IPS DF 19.7 (cell line): ENCODE data around the gene FTO.

ENCODE experiments used
- DNase-seq: peaks from one replicate; pipeline ENCODE4 v3.0.0-alpha.2; 2013; ENCODE audit warnings: low read depth, low spot score

FTO gene

DNA sequence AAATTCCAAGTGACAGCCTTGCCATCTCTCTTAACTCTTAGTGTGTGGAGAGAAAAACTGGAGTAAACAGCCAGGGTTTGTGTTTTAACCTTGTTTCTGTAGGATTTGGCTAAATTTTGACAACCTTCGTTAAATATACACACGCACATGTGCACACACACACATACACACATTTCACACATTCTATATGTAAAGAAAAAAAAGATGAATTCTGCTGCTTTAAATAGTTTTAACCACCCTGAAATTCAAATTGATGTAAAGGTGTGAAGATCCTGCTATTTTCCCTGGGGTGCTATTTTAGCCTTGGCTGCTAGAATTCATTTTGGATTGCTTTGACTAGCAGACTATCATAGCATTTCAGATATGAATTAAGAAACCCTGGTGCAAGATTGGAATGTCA lies 191.9 kb downstream of the FTO start:
- no peak for DNase-seq

DNA sequence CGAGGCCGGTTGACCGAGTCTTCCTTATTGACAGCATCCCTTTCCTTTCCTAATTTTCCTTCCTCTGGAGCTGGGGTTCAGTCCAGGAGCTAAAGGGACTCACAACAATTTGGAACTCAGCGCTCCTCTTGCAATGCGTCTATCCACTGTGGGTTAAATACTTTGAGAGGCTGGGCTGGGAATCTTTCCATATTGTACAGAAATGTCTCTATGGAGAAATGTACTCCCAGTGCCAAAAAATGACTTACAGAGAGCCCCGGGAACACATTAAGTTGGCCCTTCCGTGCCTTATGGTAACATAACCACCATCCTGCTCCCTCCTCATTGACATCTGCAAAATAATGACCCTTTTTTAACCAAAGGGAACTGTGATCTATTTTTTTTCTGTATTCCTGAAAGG lies 192.8 kb downstream of the FTO start:
- no peak for DNase-seq

DNA sequence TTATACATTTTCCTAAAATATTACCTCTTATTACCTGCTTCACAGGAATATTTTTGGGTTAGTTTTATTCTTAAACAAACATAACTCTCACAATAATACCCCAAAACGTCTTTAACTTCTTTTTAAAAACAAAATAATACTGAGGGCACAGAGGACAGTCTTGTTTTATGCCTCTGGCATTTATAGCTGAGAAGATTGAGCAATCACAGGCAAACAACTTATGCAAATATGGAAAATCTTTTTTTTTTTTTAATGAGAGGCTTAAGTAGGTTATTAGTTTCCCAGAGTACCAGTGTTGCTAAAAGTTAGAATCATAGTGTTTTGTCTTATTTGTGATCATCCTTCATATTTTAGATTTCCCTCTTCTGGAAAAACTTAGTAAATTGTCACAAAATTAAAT lies 195.0 kb downstream of the FTO start:
- DNase-seq, result no peak

DNA sequence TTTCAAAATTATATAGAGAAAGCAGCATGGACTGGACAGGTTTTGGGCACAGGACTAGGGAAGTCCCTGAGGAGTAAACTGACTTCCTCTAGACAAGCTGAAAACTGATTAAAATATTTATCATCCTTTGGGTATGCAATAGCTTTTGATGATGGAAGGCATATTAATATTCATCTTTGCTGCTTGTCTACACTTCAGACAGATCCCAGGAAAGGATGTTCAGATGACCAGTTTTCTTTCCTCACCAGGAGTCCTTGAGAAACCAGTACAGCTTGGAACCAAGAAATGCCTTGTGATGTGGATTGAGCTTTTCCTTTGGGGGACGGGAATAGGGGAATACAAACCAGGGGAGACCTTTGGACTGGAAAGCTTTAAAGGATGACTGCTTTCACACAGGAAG lies 195.5 kb downstream of the FTO start:
- DNase-seq, result no peak

DNA sequence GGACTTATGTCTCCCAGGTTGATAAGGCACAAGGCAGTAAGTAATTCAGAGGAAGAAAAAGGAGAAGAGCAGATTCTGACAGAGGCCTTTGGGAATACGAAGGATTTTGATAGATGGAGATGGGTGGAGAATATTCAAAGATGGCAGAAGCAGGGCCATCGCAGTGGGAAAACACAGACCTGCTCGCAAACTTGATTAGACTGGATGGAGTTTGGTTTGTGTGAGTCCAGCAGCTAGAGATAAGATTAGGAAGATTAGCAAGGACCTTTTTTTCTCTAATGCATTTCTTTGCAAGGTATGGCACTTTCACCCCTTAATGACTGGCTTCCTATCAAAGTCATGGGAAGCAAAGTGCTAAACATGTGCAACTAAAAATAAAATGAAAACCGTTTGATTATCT lies 196.7 kb downstream of the FTO start:
- DNase-seq, result no peak

DNA sequence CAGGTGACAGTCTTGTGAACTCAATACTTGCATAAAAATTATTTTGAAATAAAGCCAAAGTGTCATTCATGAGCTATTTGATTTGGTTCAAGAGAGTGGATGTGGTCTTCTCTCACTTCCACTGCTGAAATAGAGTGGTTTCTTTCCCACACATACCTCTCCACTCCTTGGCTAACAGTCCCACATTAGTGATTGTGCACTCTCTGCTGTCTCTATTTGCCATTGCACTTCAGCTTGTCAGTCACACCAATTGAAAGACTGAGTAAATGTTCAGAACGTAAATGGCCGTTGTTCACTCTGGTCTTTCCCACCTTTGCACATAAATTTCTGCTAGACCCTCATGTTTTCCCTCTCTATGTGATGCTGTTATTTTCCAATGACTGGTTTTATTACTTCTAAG lies 197.5 kb downstream of the FTO start:
- no peak for DNase-seq

DNA sequence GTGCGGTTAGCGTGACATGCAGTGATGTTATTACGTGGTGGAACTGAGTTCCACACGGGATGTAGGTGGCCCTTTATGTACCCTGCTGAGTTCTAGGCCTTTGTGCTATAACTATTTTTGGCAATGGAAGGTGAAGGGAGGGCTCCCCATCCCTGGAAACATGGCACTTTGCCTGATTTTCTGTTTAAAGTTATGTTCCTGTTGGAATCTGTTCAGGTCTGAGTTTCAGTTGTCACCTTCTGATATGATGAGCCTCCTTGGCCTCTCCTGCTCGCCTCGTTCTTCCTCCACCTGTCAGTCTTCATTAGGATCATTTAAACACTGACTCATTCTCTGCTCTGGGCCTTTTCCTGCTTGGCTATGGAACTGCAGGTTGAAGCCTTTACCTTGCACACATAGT lies 200.6 kb downstream of the FTO start:
- no peak for DNase-seq

DNA sequence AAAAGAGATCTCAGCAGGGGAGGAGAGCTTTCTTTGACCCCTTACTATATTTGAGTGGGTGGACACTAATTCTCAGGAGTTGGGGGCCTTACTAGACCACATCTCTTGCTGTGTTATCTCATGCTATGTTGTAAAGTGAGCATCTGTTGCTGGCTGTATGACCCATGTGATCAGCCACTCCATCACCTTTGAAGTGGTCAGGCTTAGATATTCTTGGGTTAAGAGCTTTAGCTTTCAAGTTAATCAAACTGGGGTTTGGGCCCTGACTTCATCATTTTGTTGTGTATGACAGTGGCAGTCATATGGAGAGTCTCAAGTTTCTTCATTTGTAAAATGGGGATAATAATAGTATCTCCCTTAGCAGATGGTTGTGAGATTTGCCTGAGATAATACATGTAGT lies 201.1 kb downstream of the FTO start:
- DNase-seq, result no peak

DNA sequence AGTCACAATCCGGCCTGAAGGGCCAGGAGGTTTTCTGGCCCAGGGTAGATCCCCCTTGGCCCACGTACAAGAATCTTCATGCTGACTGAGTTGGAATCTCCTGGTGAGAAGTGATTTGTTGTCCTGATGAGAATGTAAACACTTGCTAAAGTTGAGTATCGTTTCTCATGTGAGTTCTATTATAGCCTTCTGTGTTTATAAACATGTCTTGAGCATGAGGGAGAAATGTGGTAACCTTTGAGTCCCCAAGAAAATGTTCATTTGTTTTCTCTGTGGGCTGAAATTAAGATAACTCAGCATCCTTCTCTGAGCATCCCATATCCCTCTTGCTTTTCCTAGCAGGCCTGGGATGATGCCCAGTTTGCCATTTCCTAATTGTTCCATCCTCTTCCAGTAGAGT lies 204.8 kb downstream of the FTO start:
- no peak for DNase-seq

DNA sequence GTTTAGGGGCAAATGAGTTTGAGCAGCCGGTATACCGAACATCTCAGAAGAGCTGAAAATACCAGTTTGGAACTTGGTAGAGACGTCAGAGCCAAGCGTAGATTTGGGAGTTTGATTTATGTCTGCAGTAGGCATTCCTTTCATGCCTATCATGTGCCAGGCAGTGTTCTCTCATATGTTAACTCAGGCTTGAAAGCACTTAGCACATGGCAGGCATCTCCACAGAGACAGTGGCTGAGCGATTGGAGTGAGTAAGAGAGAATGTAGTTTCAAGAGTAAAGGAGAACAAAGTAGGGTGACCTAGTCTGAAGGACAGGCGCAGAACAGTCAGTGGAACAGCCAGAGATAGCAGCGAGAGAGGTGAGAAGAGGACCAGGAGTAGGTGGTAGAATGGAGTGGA lies 207.0 kb downstream of the FTO start:
- DNase-seq, result no peak

DNA sequence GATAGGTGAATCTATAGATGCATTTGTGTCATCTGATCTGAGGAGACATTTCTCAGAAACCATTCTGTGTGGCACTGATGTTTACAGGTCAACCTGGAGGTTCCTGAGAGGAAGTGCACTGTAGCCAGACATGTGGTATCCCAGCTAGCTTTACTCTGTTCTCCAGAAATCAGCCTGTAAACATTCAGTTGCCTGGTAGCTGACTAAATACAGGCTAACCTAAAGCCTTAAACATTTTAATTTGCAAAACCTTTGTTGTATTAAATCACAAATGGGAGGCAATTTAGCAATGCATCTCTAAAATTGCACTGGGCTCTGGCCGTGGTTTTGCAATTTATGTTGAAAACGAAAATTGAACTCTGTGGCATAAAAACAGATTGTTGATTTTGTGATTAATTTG lies 207.6 kb downstream of the FTO start:
- DNase-seq, result no peak

DNA sequence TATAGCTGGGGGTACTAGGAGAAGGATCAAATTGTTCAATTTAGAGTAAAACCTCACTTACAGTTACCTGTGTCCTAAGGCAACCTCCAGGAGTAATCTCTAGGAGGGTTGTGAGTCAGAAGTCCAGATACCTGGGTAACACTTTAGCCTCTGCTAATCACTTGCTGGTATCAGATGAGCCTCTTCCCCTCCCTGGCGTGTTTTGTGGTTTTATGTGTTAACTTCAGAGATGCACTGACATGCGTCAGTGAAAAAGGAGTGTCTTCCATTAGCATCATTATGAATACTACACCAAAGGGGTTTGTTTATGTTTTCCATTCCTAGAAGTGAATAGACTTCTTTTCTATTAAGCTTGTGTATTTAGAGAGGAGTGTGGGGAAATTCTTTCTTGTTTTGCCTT lies 208.2 kb downstream of the FTO start:
- DNase-seq, result no peak

DNA sequence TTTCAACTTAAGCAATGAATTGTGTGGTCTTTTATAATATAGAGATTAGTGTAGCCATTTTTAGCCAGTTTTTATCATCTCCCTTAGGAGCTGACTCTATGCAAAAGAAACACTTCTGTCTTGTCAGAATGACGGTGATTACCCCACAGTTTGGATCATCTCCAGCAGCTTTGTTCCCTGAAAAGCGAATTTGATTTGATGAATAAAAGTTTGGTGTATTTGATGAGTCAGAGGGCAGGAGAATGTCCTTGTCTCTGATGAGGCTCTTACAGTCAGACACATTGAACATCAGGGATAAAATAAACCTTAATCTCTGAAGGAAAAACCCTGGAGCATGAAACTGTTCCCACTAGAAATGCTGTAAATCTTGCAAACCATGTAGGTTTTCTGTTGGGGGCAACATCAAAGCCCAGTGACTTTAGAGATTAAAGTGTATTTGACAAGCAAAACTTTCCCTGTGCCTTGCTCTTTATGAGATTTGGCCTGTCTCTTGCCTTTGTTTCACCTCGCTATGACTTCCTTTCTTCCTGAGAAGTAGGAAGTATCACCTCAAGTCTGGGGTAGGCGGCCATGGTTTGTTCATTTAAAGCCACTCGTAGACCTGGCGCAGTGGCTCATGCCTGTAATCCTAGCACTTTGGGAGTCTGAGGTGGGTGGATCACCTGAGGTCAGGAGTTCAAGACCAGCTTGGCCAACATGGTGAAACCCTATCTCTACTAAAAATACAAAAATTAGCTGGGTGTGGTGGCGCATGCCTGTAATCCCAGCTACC lies 209.3 kb downstream of the FTO start:
- DNase-seq, result no peak

DNA sequence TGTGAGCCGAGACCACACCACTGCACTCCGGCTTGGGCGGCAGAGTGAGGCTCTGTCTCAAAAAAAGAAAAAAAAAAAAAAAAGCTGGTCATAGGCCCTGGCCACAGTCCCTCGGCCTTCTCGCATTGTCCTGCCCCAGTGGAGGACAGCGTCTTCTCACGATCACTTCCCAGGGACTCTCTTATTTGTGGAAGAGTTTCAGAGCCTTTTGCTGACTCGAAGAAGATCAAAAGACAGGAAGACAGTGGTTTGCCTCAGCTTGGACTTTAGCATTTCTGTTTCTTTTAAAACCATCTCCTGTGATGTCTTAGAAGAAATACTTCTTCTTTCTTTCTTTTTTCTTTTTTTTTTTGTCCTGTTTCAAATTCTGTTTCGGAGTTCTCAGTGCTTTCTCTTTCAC lies 210.0 kb downstream of the FTO start:
- DNase-seq, result no peak

DNA sequence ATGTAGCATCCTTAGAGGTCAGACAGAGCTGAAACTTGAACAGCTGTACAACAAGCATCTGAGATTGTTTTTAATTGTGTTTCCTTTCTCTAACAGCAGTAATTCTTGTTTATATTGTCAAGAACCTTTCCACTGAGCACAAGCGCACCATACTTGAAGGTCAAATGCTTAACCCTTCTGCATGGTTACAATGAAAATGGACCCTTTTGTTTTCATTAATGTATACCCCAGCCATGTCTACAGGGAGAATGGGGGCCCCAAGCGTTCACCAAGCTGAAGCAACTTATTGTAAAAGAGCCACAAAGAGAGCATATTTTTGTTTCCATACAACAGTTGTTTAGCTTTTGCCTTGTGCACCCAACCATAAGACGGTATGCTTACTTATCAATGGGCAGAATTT lies 210.8 kb downstream of the FTO start:
- no peak for DNase-seq

DNA sequence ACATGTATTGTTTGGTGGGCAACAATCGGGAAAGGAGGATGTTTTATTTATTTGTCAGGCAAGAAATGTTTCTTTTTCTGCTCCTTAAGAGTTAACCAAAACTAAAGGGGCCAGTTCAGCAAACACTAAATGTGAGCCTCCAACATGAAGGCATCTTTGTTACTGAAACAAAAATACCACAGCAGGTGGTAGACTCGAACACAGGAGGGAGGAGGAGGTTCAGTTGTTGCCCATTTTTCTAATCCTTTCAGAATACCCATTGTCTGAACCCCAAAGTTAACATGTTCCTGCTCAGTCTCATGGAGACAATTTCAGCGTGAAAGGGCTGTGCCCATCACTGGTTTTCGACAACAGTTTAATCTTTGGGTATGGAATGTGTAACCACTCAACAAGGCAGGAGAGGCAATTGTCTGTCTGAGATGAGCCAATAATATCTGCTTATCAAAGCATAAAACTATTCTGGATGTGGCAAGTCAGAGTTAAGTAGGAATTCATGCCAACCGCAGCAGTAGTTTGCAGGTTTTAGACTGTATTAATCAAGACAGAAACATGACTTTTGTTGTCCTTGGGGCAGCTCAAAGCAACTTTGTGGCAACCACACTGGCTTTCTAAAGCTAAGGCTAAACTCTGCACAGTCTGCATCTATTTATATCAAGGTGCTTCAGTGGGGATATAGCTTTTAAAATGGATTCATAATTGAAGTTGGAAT lies 211.7 kb downstream of the FTO start:
- DNase-seq, result no peak

DNA sequence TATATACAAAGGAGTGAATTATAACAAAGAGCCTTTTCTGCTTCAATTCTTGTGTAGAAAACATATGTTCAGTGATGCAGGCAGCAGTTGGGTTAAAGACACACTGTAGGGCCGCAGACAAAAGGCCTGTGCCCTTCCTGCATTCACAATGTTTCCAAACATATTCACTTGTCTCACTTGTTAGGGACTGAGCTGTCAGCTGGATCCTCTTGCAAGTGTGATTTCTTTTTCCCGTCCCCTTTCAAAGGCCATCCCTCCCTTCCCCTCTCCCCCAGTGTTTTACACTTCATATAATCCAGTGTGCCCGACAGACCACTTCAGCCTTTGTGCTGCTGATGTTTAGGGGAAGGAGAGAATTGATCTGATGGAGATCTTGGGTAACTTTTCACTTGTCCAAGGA lies 217.0 kb downstream of the FTO start:
- DNase-seq, result no peak

DNA sequence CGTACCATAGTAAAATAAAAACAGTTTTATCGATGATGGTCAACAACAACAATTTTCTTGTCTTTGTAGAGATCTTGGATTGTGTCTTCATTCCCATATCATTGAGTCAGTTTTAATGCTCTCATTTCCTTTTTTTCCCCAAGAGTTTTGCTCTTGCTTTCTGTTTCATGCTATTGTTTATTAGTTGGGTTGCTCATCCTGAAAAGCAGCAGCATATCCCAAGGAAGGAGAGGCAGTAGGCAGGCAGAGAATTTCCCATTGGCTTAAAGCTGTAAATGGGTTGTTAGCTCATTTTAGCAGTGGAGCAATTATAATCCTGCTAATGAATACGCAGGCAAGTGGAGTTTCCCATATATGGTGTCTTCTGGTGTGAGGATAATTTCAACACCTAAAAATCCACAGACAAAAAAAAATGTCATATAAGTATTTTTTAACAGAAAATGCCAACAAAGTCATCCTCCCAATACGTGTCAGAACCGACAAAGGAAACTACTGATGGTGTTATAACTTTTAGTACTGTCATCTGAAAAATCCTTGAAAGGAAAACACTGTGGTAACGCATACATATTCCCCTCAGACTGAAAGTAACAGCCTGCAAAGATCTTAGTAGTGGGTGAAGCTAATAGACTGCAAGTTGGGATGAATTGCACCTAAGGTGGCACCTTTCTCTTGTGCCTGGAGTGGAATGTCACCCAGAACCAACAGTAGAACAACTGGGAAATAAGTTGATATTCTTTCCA lies 218.3 kb downstream of the FTO start:
- DNase-seq, result no peak

DNA sequence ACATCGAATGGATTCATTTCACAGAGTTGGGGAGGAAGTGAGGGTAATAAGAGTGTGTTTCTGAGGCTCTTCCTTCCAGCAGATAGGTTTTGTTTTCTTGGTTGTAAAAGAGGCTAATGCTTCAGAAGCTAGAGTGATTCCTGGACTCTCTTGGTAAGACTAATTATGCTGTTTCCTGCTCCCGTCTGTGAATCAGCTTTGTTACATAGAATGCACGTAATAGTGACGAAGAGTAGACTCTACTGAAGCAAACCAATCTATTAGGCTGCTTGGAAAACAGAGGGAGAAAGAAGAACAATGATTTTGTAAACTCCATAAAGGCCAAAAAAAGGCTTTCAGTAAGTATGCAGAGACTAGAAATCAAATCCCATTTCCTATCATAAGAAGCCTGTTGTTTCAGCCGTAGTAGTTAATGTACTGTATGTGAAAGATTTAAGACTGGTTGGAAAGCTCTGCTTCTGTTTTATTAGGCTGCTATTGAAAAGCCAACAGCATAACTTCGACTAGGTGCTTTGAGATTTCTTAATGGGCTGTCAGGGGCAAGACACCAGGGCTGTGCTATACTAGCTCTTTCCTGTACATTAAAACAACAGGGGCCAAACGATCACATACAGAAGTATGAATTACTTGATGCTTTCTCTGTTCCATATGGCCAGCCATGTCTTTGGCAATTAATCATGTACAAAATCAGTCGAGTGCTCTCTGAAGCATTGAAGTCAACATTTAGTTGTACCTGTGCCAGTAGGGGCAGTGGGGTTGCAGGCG lies 219.0 kb downstream of the FTO start:
- DNase-seq, result no peak

DNA sequence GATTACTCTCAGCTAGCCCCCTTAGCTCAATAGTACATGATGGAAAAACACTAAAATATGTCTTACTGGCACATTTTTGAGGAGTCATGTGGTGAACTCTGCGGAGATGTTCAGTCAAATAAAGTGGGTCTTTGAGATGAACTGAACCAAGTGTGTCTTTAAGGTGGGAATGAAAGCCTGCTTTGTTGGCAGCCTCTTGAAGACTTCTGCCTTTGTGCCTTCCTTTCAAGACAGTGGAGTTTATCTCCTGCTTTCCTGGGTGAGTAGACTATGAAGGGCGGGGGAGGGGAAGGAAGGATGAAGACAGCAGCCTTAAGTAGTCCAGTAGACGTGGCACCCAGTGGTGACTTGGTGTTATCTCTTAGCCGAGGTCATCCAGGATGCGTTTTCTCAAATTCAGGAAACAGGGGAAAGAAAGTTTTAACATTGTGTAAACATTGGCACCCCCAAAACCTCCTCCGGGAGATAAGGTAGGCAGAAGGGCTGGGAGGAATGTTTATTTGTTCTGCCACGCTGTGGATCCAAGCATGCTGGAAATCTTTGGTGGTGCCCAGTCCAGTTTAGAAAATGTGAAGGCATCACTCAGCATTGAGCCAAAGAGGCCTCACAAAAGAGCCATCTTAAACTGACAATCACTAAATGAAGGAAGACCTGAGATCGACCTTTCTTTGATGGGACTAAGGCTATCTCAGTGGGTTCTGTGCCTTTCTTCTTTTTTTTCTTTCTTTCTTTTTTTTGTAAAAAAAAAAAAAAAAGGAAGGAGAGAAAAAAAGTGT lies 220.6 kb downstream of the FTO start:
- DNase-seq, result no peak

DNA sequence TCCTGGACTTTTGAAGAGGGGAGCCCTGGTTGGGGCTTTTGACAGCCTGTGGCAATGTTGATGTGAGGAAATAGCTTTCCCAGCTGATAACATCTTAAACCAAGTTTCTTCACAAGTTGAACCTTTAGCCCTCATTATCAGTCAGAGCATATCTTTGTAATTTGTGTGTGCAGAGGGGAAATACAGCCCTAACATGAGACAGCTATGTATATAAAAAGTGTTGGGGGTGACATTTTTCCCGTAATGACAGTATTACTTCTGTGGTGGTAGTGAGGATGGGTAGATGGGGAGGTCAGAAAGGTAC lies 221.1 kb downstream of the FTO start:
- DNase-seq, result no peak

DNA sequence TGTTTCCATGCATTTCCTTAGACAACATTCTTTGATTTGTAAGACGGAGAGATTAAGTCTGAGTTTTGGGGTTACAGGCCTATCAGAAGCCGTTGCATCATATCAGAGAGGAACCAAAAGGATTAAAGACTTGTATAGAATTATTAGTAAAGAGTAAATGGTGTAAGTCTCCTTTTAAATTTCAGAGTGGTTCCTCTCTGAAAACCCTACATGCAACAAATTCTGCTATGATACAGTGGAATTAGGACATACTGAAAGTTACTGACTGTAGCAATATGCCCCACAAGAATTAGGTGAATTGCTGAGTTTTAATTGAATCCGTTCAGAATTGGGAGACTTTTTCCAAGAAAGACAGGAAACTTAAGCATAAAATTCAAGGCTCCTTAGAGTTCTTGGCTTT lies 221.6 kb downstream of the FTO start:
- no peak for DNase-seq
